ENCODE results near the gene FGGY.

DNA sequence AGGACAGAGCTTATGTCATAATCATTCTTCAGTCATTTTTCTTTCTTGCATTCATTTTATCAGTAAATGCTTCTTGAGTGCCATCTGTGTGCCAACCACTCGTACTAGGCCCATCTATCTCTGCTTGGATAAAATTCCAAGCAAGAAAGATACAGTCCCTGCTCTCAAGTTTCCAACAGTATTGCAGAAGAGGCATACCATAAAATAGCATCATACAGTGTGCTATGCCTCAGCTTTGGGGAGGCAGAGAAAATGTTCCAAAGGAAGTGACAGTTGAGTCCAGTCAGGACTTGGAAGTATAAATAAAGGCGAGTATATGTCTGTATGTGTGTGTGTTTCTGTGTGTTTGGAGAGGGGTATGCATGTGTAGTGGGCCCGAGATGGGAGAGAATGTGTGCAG is 404.5 kb downstream of the FGGY start:
- TF ChIP-seq POLR2A (IDR thresholded peaks at IDR 0.05; ENCODE audit: low read length) (no peak), GATA1 (IDR thresholded peaks at IDR 0.05; ENCODE audit: low read depth, low read length) (no peak)
